ENCODE measurements around the gene HEBP1. TPM values are rescaled to one million over a fixed set of nuclear protein-coding genes. Genes with fewer than 3 reads are reported as not detected.

HEBP1 gene
- total RNA-seq, 2 donors from 2014 or later, result 28.3 to 30.4 TPM

GRCh38 chr12:12996209-12996608, 3.9 kb downstream of the HEBP1 start:
- no peak overlapping the region for H3K27ac Mint-ChIP-seq
- H3K27me3 Mint-ChIP-seq (ENCODE audit: low read depth), result no peaks in the 10 kb centered on the region
- no peak for ATAC-seq (replicated peaks in 1 of 2)
- no peaks in the 10 kb centered on the region for H3K9me3 Mint-ChIP-seq
- peaks cover 0 to 1% of the 10 kb centered on the region in 2 donors for H3K36me3 Mint-ChIP-seq (ENCODE audit: insufficient read depth in 2 of 2)
- H3K4me1 Mint-ChIP-seq (ENCODE audit: low read depth), result peaks cover 43% of the 10 kb centered on the region
- no peak for DNase-seq
- H3K4me3 Mint-ChIP-seq, result no peak overlapping the region

GRCh38 chr12:12995088-12995487, 5.0 kb downstream of the HEBP1 start:
- peaks cover 38% of the 10 kb centered on the region for H3K4me1 Mint-ChIP-seq (ENCODE audit: low read depth)
- ATAC-seq (replicated peaks in 1 of 2) (no peak), DNase-seq (no peak)
- H3K4me3 Mint-ChIP-seq, result no peak overlapping the region
- no peaks in the 10 kb centered on the region for H3K9me3 Mint-ChIP-seq
- H3K36me3 Mint-ChIP-seq (ENCODE audit: insufficient read depth in 2 of 2), result peaks cover 0 to 1% of the 10 kb centered on the region in 2 donors
- no peaks in the 10 kb centered on the region for H3K27me3 Mint-ChIP-seq (ENCODE audit: low read depth)
- H3K27ac Mint-ChIP-seq, result no peak overlapping the region

DNA sequence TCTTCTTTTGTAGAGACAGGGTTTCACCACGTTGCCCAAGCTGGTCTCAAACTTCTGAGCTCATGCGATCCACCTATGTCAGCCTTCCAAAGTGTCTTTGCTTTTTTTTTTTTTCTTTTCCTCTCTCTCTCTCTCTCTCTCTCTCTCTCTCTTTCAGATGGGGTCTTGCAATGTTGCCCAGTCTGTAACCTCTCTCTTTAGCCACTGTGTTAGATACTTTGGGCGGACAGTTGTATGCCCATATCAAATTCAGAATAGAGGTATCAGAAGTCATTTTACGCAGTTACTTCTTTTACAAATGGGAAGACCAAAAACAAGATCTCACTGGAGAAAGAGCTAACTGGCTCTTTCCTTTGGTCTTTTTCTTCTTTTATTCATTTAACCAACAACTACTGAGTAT, 6.7 kb downstream of the HEBP1 start:
- H3K36me3 Mint-ChIP-seq (ENCODE audit: insufficient read depth in 2 of 2), result peaks cover 0 to 1% of the 10 kb centered on the region in 2 donors
- H3K9me3 Mint-ChIP-seq, result no peaks in the 10 kb centered on the region
- peak overlapping the region; percentile 54 to 65 for H3K4me3 Mint-ChIP-seq
- DNase-seq, result no peak
- peaks cover 24% of the 10 kb centered on the region for H3K4me1 Mint-ChIP-seq (ENCODE audit: low read depth)
- no peaks in the 10 kb centered on the region for H3K27me3 Mint-ChIP-seq (ENCODE audit: low read depth)
- no peak for ATAC-seq (replicated peaks in 1 of 2)
- H3K27ac Mint-ChIP-seq, result no peak overlapping the region

GRCh38 chr12:12992418-12993130, 7.5 kb downstream of the HEBP1 start:
- no peaks in the 10 kb centered on the region for H3K9me3 Mint-ChIP-seq
- no peak overlapping the region for H3K27ac Mint-ChIP-seq
- no peaks in the 10 kb centered on the region for H3K27me3 Mint-ChIP-seq (ENCODE audit: low read depth)
- no peak for ATAC-seq (replicated peaks in 1 of 2)
- no peak for DNase-seq
- no peak overlapping the region for H3K4me3 Mint-ChIP-seq
- H3K36me3 Mint-ChIP-seq (ENCODE audit: insufficient read depth in 2 of 2), result peaks cover 0 to 1% of the 10 kb centered on the region in 2 donors
- peaks cover 19% of the 10 kb centered on the region for H3K4me1 Mint-ChIP-seq (ENCODE audit: low read depth)

GRCh38 chr12:12990700-12991468, 9.2 kb downstream of the HEBP1 start:
- Mint-ChIP-seq H3K4me3 (no peak overlapping the region), H3K9me3 (no peaks in the 10 kb centered on the region), H3K4me1 (ENCODE audit: low read depth) (peaks cover 13% of the 10 kb centered on the region), H3K27ac (no peak overlapping the region), H3K27me3 (ENCODE audit: low read depth) (no peaks in the 10 kb centered on the region), H3K36me3 (ENCODE audit: insufficient read depth in 2 of 2) (peaks cover 0 to 1% of the 10 kb centered on the region in 2 donors)
- no peak for ATAC-seq (replicated peaks in 1 of 2)
- no peak for DNase-seq

DNA sequence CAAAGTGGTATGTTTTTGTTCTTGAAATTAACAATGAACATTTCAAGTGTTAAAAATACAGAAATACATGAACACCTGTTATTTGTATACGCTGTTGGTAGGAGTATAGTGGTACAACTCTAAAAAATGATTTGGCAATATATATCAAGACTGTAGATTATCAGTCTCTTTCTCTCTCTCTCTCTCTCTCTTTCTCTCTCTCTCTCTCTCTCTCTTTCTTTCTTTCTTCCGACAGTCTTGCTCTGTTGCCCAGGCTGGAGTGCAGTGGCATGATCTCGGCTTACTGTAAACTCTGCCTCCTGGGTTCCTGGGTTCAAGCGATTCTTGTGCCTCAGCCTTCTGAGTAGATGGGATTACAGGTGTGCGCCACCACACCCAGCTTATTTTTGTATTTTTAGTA, 12.6 kb downstream of the HEBP1 start:
- Mint-ChIP-seq H3K4me3 (no peak overlapping the region), H3K27me3 (ENCODE audit: low read depth) (no peaks in the 10 kb centered on the region), H3K4me1 (ENCODE audit: low read depth) (peaks cover under 1% of the 10 kb centered on the region), H3K9me3 (no peaks in the 10 kb centered on the region), H3K27ac (peak overlapping the region; percentile 27), H3K36me3 (ENCODE audit: insufficient read depth in 2 of 2) (no peaks in the 10 kb centered on the region)
- ATAC-seq (replicated peaks in 1 of 2) (no peak), DNase-seq (no peak)

DNA sequence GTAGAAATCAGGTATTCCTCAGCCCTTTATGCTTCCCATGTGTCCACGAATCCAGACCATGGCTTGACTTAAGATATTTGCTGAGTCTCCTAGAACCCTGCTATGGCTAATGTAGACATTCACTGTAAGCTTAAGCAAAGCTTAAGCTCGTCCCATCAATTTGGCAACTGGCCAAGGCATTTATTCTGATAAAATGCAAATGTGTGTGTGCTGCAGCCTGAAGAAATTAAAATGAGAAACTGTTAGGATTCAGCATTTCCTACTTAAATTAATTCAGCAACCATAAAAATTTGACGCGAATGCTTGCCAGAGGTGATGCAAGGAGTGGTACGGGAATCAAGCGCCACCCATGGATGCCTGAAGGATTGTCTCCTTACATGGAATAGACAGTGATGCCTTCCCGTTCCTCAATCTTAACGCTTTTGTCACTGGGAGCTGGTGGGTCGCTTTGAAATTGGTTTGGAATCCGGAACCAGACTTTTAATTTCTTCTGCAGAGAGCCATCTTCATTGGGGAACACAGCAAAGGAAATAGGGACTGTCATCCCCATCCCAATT, 13.2 kb downstream of the HEBP1 start:
- no peak overlapping the region for H3K27ac Mint-ChIP-seq
- no peaks in the 10 kb centered on the region for H3K36me3 Mint-ChIP-seq (ENCODE audit: insufficient read depth in 2 of 2)
- no peaks in the 10 kb centered on the region for H3K4me1 Mint-ChIP-seq (ENCODE audit: low read depth)
- no peaks in the 10 kb centered on the region for H3K9me3 Mint-ChIP-seq
- DNase-seq (no peak), ATAC-seq (replicated peaks in 1 of 2) (no peak)
- H3K4me3 Mint-ChIP-seq, result no peak overlapping the region
- no peaks in the 10 kb centered on the region for H3K27me3 Mint-ChIP-seq (ENCODE audit: low read depth)

DNA sequence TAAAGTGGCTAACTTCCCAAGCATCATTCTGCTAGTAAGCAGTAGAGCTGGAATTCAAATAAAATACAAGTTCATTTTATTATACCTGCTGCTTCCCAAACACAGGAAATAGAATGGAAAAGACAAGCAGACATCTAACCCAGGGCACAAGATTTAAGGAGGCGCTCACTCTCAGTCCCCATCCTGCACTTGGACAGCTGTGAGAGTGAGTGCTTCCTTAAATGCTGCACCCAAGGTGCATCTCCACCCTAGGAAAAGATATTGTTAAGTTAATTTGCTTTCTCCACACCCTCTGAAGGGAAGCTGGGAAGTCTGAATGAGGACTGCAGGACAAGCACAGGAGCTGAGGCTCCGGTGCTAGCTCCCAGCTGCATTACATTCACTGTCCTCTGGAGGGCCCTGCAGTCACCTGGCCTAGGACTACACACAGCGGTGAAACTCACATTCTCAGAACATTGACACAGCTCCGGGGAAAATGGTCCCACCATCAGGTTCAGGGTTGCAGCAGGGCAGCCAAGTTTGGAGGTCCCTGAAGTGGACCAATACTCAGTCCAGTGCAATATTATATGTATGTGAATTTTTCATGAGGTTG, 14.2 kb downstream of the HEBP1 start:
- H3K4me3 Mint-ChIP-seq, result no peak overlapping the region
- no peaks in the 10 kb centered on the region for H3K36me3 Mint-ChIP-seq (ENCODE audit: insufficient read depth in 2 of 2)
- no peak overlapping the region for H3K27ac Mint-ChIP-seq
- no peaks in the 10 kb centered on the region for H3K4me1 Mint-ChIP-seq (ENCODE audit: low read depth)
- no peaks in the 10 kb centered on the region for H3K27me3 Mint-ChIP-seq (ENCODE audit: low read depth)
- DNase-seq, result peak; percentile 13 to 18
- peak; percentile 61 to 73 for ATAC-seq (replicated peaks in 1 of 2)
- no peaks in the 10 kb centered on the region for H3K9me3 Mint-ChIP-seq

- no peak for DNase-seq
- no peaks in the 10 kb centered on the region for H3K9me3 Mint-ChIP-seq
- no peaks in the 10 kb centered on the region for H3K4me1 Mint-ChIP-seq (ENCODE audit: low read depth)
- H3K27me3 Mint-ChIP-seq (ENCODE audit: low read depth), result no peaks in the 10 kb centered on the region
- H3K27ac Mint-ChIP-seq, result no peak overlapping the region
- no peak overlapping the region for H3K4me3 Mint-ChIP-seq
- no peaks in the 10 kb centered on the region for H3K36me3 Mint-ChIP-seq (ENCODE audit: insufficient read depth in 2 of 2)
- no peak for ATAC-seq (replicated peaks in 1 of 2)
These were observed 15.9 kb downstream of the HEBP1 start for GRCh38 chr12:12984149-12984548.

DNA sequence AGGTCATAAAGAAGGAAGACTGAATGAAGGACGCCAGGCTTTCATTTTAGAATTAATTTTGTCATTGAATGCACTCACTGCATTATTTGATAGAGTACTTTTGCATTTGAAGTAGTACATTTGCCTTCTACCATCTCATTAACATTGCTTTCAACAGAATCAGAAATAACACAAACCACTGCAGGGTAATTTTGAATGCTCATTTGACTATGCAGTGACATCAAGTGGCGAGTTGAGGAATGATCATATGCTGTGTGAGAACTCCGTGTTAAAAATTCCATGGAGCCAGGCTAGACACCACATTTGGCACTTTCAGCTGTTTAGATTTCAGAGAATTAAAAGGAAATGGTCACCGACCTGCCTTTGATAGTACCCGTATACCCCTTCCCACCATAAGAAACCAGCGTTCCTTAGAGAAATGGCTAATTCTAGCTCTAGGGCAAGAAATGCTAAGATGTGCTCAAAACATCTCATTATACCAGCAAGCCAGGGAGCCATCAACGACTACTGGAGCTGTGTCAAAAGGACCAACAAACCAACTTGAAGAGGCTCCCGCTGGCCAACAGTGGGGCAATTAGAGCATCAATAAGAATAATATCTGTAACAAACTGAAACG, 16.5 kb downstream of the HEBP1 start:
- no peaks in the 10 kb centered on the region for H3K36me3 Mint-ChIP-seq (ENCODE audit: insufficient read depth in 2 of 2)
- H3K4me1 Mint-ChIP-seq (ENCODE audit: low read depth), result no peaks in the 10 kb centered on the region
- no peak overlapping the region for H3K4me3 Mint-ChIP-seq
- ATAC-seq (replicated peaks in 1 of 2) (no peak), DNase-seq (no peak)
- H3K27ac Mint-ChIP-seq, result no peak overlapping the region
- H3K9me3 Mint-ChIP-seq, result no peaks in the 10 kb centered on the region
- no peaks in the 10 kb centered on the region for H3K27me3 Mint-ChIP-seq (ENCODE audit: low read depth)

DNA sequence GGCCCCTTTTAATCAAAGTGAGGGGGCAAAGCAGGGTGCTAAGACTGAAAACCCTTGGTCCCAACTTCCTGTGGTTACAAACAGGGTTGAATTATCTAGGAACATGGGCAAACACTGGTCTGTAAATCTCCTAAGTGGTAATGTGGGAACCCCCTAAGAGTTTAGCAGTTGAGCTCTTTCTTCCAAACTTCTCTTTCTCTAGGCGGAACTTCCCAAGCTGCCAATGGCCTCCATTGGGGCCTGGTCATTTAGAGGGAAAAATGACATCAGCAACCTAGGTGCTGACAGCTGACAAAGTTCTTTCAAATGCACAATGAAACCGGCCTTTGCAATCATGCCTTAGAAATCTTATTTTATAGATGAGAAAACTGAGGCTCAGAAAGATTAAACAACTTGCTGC, 17.7 kb downstream of the HEBP1 start:
- no peaks in the 10 kb centered on the region for H3K4me1 Mint-ChIP-seq (ENCODE audit: low read depth)
- H3K36me3 Mint-ChIP-seq (ENCODE audit: insufficient read depth in 2 of 2), result no peaks in the 10 kb centered on the region
- H3K27ac Mint-ChIP-seq, result no peak overlapping the region
- H3K27me3 Mint-ChIP-seq (ENCODE audit: low read depth), result no peaks in the 10 kb centered on the region
- no peak for DNase-seq
- H3K9me3 Mint-ChIP-seq, result no peaks in the 10 kb centered on the region
- no peak for ATAC-seq (replicated peaks in 1 of 2)
- H3K4me3 Mint-ChIP-seq, result no peak overlapping the region

GRCh38 chr12:12979731-12980259, 20.3 kb downstream of the HEBP1 start:
- no peak for ATAC-seq (replicated peaks in 1 of 2)
- no peak for DNase-seq
- no peaks in the 10 kb centered on the region for H3K27me3 Mint-ChIP-seq (ENCODE audit: low read depth)
- no peak overlapping the region for H3K27ac Mint-ChIP-seq
- no peak overlapping the region for H3K4me3 Mint-ChIP-seq
- H3K36me3 Mint-ChIP-seq (ENCODE audit: insufficient read depth in 2 of 2), result peaks cover 0 to 2% of the 10 kb centered on the region in 2 donors
- peaks cover 4% of the 10 kb centered on the region for H3K4me1 Mint-ChIP-seq (ENCODE audit: low read depth)
- no peaks in the 10 kb centered on the region for H3K9me3 Mint-ChIP-seq

GRCh38 chr12:12979126-12979525, 20.9 kb downstream of the HEBP1 start:
- DNase-seq (no peak), ATAC-seq (replicated peaks in 1 of 2) (no peak)
- Mint-ChIP-seq H3K4me1 (ENCODE audit: low read depth) (peaks cover 4% of the 10 kb centered on the region), H3K27me3 (ENCODE audit: low read depth) (no peaks in the 10 kb centered on the region), H3K4me3 (no peak overlapping the region), H3K9me3 (peaks cover 0 to 2% of the 10 kb centered on the region in 2 donors), H3K27ac (no peak overlapping the region), H3K36me3 (ENCODE audit: insufficient read depth in 2 of 2) (peaks cover 3 to 5% of the 10 kb centered on the region in 2 donors)
